Activated naive CD4-positive, alpha-beta T cell treated with anti-CD3 and anti-CD28 coated beads, Interleukin-2, amount 50 U/mL, for 24 hours (primary cell): ENCODE data around the gene KRTAP2-4.
"Not testable (repeated sequence)": the region's sequence is repeated elsewhere in the genome, so short reads cannot be mapped to it uniquely, and the experiment has no call there.

Experiments used
- H3K27ac Mint-ChIP-seq: one replicate; pipeline ENCODE4 v1.8.0; 2021; ENCODE audit warnings: mild to moderate bottlenecking, mixed read lengths
- H3K27me3 Mint-ChIP-seq: one replicate; pipeline ENCODE4 v1.8.0; 2021; ENCODE audit warnings: mixed read lengths
- H3K36me3 Mint-ChIP-seq: one replicate; pipeline ENCODE4 v1.8.0; 2021; ENCODE audit warnings: mixed read lengths
- H3K4me1 Mint-ChIP-seq: one replicate; pipeline ENCODE4 v1.8.0; 2021; ENCODE audit warnings: mixed read lengths
- H3K4me3 Mint-ChIP-seq: one replicate; pipeline ENCODE4 v1.8.0; 2021; ENCODE audit warnings: mild to moderate bottlenecking, mixed read lengths
- H3K9me3 Mint-ChIP-seq: one replicate; pipeline ENCODE4 v1.8.0; 2021; ENCODE audit warnings: mixed read lengths

Gene KRTAP2-4

DNA sequence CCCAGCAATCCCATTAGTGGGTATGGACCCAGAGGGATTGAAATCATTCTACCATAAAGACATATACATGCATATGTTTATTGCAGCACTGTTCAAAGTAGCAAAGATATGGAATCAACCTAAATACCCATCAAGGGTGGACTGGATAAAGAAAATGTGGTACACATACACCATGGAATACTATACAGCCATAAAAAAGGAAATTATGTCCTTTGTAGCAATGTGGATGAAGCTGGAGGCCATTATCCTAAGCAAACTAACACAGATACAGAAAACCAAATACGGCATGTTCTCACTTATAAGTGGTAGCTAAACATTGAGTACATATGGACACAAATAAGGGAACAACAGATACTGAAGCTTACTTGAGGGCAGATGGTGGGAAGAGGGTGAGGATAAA is 8.1 kb downstream of the KRTAP2-4 start:
- H3K4me3 Mint-ChIP-seq: no peak overlapping the region
- H3K27ac Mint-ChIP-seq: no peak overlapping the region
- H3K9me3 Mint-ChIP-seq: no peaks in the 10 kb centered on the region
- no peaks in the 10 kb centered on the region for H3K4me1 Mint-ChIP-seq
- no peaks in the 10 kb centered on the region for H3K36me3 Mint-ChIP-seq
- H3K27me3 Mint-ChIP-seq: peaks cover 26% of the 10 kb centered on the region

DNA sequence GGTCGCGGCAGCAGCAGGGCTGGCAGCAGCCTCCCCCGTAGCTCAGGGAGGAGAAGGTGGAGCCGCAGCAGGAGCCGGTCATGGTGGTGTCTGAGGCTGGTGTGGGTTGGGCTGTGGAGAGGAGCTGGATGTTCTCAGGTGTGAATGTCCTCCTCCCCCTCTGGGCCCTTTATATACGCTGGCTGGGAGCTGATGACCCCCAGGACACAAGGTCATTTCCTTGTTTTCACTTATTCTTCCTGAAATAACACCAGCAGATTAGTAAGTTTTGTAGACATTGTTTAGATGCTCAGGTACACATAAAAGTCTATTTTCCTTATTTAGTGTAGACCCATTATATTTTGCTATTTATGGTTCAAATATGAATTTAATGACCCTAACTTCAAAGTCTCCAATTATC is 10.5 kb downstream of the KRTAP2-4 start, which contains the start of gene KRTAP2-2:
TSS of gene KRTAP2-2 (minus strand) at position 101 of the 400 bp plus-strand sequence. CDS start at position 82, 19 bp downstream.
- H3K27me3 Mint-ChIP-seq: peaks cover 17% of the 10 kb centered on the region
- not testable (repeated sequence) for H3K4me1 Mint-ChIP-seq, H3K4me3 Mint-ChIP-seq, H3K9me3 Mint-ChIP-seq, H3K36me3 Mint-ChIP-seq, H3K27ac Mint-ChIP-seq

DNA sequence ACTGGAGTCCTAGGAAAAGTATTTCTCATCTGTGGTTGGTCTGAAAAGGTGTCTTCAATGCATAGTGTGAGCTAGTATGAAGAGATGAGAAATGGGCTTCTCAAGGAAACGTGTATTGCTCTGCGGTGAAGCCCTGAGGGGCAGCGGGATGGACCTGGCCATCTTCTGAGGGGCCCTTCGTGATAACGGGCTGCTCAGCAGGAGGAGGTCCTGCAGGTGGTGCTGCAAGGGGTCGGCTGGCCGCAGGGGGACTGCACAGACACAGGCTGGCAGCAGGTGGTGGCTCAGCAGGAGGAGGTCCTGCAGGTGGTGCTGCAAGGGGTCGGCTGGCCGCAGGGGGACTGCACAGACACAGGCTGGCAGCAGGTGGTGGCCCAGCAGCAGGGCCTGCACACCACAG is 11.1 kb downstream of the KRTAP2-4 start:
- H3K36me3 Mint-ChIP-seq, H3K4me3 Mint-ChIP-seq, H3K9me3 Mint-ChIP-seq, H3K27ac Mint-ChIP-seq, H3K4me1 Mint-ChIP-seq: not testable (repeated sequence)
- peaks cover 17% of the 10 kb centered on the region for H3K27me3 Mint-ChIP-seq

DNA sequence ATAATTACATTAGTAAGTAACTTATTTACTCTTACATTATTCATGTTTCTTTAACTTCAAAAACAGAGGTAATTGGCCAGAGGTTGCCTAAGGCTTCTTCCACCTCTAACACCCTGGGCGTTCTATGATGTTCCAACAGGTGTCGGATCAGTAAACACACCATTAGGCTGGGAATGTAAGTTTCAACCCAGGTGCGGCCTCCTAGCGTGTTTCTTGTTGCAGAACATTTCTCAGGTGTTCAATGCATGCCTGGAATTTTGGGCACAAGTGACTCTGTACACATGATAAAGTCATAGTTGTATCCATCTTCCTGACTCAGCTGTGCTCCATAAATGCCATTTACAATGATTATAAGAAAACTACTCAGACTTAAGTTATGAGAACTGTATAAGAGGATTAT is 11.7 kb downstream of the KRTAP2-4 start:
- H3K4me3 Mint-ChIP-seq: no peak overlapping the region
- no peak overlapping the region for H3K27ac Mint-ChIP-seq
- no peaks in the 10 kb centered on the region for H3K4me1 Mint-ChIP-seq
- no peaks in the 10 kb centered on the region for H3K9me3 Mint-ChIP-seq
- no peaks in the 10 kb centered on the region for H3K36me3 Mint-ChIP-seq
- H3K27me3 Mint-ChIP-seq: peaks cover 13% of the 10 kb centered on the region

DNA sequence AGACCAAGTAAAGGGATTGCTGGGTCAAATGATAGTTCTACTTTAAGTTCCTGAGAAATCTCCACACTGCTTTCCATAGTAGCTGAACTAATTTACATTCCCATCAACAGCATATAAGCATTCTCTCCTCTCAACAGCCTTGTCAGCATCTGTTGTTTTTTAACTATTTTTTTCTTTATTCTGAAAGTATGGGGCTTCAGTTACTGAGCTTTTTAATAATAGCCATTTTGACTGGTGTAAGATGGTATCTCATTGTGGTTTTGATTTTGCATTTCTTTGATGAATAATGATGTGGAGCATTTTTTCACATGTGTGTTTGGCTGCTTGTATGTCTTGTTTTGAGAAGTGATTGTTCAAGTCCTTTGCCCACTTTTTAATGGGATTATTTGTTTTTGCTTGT is 13.1 kb downstream of the KRTAP2-4 start:
- Mint-ChIP-seq H3K9me3 (no peaks in the 10 kb centered on the region), H3K27ac (no peak overlapping the region), H3K4me3 (no peak overlapping the region), H3K4me1 (no peaks in the 10 kb centered on the region), H3K36me3 (no peaks in the 10 kb centered on the region), H3K27me3 (peaks cover 8% of the 10 kb centered on the region)

DNA sequence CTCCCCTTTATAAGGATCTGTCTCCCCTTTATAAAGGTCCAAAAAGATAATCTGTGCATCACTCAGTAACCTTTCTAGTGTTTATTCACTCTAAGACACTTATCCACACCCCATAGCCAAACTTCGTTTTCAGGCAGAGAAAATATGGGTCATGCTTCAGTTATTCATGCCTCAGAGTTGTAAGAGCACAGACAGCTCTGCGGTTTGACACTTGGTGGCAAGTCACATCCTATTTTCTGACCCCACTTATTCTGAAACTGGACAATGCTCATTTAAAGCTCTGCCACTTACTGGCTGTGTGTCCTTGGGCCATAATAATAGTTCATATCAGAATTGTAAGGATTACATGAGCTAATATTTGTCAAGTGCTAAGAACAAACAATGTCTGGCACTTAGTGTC is 16.6 kb downstream of the KRTAP2-4 start:
- H3K9me3 Mint-ChIP-seq: no peaks in the 10 kb centered on the region
- peaks cover 4% of the 10 kb centered on the region for H3K27me3 Mint-ChIP-seq
- H3K36me3 Mint-ChIP-seq: no peaks in the 10 kb centered on the region
- no peak overlapping the region for H3K4me3 Mint-ChIP-seq
- H3K27ac Mint-ChIP-seq: no peak overlapping the region
- H3K4me1 Mint-ChIP-seq: no peaks in the 10 kb centered on the region

DNA sequence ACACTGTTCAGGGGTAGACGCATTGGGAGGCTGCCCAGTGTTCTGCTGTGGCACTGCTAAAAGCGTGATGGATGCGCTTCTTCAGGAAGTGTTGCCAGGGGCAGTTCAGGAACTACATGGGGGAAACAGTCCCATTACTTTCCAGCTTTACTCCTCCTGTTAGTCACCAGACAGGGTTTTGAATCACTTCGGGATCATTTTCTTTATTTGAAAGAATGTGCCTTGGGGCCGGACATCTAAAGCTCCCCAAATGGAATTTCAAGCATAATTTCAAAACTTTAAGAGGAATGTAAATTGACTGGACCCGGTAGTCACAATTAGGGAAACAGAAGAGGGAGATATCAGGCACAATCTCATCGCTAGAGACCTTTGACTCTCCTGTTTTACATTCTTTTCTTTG is 17.2 kb downstream of the KRTAP2-4 start:
- H3K9me3 Mint-ChIP-seq: peaks cover 3% of the 10 kb centered on the region
- H3K4me3 Mint-ChIP-seq: no peak overlapping the region
- H3K27me3 Mint-ChIP-seq: peaks cover 4% of the 10 kb centered on the region
- H3K27ac Mint-ChIP-seq: no peak overlapping the region
- H3K4me1 Mint-ChIP-seq: peaks cover 3% of the 10 kb centered on the region
- no peaks in the 10 kb centered on the region for H3K36me3 Mint-ChIP-seq

DNA sequence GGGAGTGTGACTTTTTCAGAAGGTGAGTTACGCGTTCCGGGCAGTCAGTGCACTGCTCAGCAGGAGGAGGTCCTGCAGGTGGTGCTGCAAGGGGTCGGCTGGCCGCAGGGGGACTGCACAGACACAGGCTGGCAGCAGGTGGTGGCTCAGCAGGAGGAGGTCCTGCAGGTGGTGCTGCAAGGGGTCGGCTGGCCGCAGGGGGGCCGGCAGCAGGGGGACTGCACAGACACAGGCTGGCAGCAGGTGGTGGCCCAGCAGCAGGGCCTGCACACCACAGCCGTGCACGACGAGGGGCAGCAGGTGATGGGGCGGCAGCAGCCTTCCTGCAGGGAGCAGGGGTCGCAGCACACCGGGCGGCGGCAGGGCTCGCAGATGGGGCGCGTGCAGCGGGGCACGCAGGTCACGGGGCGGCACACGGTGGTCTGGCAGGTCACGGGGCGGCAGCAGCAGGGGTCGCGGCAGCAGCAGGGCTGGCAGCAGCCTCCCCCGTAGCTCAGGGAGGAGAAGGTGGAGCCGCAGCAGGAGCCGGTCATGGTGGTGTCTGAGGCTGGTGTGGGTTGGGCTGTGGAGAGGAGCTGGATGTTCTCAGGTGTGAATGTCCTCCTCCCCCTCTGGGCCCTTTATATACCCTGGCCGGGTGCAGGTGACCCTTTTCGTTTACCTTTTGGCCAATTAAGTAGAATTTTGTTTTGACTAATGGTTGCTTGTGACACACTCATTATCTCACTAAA is 18.8 kb downstream of the KRTAP2-4 start, which contains the start of gene KRTAP2-1:
TSS of gene KRTAP2-1 (minus strand) at position 582 of the 731 bp plus-strand sequence. CDS start at position 533, 49 bp downstream.
- H3K4me1 Mint-ChIP-seq, H3K9me3 Mint-ChIP-seq, H3K27ac Mint-ChIP-seq, H3K27me3 Mint-ChIP-seq, H3K36me3 Mint-ChIP-seq, H3K4me3 Mint-ChIP-seq: not testable (repeated sequence)

DNA sequence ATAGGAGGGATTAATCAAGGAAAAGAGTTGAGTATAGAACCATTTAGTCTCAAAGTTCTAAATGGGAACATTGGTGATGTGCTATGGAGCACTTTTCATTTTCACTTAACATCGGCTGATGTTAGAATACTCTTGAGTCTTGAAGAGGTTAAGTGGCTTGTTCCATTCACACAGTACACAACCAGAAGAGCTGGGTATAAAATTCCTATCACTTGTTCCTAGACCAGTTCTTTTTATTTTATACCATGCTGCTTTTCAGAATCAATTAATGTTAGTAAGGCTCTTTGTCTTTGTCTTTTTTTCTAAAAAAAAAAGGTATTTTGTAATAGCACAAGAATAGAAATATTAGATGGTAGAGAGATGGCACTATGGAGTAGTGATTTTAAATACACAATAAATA is 22.7 kb downstream of the KRTAP2-4 start:
- H3K4me3 Mint-ChIP-seq: no peak overlapping the region
- peaks cover 4% of the 10 kb centered on the region for H3K27me3 Mint-ChIP-seq
- H3K36me3 Mint-ChIP-seq: peaks cover 1% of the 10 kb centered on the region
- no peak overlapping the region for H3K27ac Mint-ChIP-seq
- peaks cover 3% of the 10 kb centered on the region for H3K4me1 Mint-ChIP-seq
- peaks cover 6% of the 10 kb centered on the region for H3K9me3 Mint-ChIP-seq

DNA sequence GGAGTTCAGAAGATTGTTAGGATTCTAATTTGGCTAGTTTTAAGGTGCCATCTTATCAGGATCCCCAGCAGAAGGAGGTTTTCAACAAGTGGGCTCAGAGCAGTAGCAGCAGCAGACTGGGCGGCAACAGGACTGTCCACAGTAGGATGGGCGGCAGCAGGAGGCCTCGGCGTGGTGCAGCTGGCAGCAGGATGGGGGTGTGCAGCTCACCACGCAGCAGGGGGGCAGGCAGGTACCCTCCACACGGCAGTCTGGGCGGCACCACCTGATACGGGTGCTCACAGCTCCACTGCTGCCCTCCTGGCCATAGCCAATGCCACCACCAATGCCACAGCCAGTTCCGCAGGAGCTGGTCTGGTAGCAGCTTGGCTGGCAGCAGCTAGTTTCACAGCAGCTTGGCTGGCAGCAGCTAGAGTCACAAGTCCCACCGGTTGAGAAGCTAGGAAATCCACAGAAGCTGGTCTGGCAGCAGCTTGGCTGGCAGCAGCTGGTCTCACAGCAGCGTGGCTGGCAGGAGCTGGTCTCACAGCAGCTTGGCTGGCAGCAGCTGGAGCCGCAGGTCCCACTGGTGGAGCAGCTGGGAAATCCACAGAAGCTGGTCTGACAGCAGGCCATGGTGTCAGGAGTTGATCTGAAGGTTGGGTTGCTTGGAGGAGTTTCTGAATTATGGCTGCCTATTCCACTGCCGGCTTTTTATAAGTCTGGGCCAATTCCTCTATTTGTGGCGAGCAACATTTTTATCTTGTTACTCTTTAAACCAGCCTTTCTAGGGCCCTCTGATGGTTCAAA is 24.7 kb downstream of the KRTAP2-4 start, which contains the start of gene KRTAP1-1:
TSS of gene KRTAP1-1 (minus strand) at position 668 of the 789 bp plus-strand sequence. CDS start at position 615, 53 bp downstream.
- not testable (repeated sequence) for H3K27ac Mint-ChIP-seq, H3K9me3 Mint-ChIP-seq, H3K4me1 Mint-ChIP-seq

DNA sequence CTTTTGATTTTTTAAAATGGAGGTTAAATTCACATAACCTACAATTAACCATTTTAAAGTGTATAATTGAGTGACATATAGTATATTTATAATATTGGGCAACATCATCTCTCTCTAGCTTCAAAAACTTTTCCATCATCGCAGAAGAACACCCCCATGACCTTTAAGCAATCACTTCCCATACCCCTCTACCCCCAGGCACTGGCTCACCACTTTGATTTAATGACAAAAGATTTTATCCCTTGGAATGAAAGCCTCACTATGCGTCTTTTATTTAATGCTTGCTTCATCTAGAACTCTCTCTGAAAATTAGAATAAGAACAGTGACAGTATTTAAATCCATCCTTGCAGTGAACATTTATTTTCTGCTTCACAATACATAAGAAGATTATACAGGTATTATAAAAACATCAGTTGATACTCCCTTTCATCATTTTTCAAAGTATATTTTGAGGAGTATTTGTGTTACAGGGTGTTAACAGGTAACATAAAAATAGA is 27.8 kb downstream of the KRTAP2-4 start:
- no peaks in the 10 kb centered on the region for H3K9me3 Mint-ChIP-seq
- H3K27ac Mint-ChIP-seq: no peak overlapping the region
- no peaks in the 10 kb centered on the region for H3K27me3 Mint-ChIP-seq
- no peak overlapping the region for H3K4me3 Mint-ChIP-seq
- H3K36me3 Mint-ChIP-seq: peaks cover 1% of the 10 kb centered on the region
- no peaks in the 10 kb centered on the region for H3K4me1 Mint-ChIP-seq

More for the DNA sequence above, 24.7 kb downstream of the KRTAP2-4 start, which contains the start of gene KRTAP1-1:
- not testable (repeated sequence) for H3K27me3 Mint-ChIP-seq, H3K36me3 Mint-ChIP-seq, H3K4me3 Mint-ChIP-seq

DNA sequence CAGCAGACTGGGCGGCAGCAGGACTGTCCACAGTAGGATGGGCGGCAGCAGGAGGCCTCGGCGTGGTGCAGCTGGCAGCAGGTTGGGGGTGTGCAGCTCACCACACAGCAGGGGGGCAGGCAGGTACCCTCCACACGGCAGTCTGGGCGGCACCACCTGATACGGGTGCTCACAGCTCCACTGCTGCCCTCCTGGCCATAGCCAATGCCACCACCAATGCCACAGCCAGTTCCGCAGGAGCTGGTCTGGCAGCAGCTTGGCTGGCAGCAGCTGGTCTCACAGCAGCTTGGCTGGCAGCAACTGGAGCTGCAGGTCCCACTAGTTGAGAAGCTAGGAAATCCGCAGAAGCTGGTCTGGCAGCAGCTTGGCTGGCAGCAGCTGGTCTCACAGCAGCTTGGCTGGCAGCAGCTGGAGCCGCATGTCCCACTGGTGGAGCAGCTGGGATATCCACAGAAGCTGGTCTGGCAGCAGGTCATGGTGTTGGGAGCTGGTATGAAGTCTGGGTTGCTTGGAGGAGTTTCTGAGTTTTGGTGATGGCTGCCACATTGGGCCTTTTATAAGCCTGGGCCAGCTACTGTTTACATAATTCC is 31.2 kb downstream of the KRTAP2-4 start, which contains the start of gene KRTAP1-3:
TSS of gene KRTAP1-3 (minus strand) at position 529 of the 590 bp plus-strand sequence. CDS start at position 476, 53 bp downstream.
- not testable (repeated sequence) for H3K36me3 Mint-ChIP-seq, H3K9me3 Mint-ChIP-seq, H3K4me3 Mint-ChIP-seq, H3K27ac Mint-ChIP-seq, H3K27me3 Mint-ChIP-seq, H3K4me1 Mint-ChIP-seq

DNA sequence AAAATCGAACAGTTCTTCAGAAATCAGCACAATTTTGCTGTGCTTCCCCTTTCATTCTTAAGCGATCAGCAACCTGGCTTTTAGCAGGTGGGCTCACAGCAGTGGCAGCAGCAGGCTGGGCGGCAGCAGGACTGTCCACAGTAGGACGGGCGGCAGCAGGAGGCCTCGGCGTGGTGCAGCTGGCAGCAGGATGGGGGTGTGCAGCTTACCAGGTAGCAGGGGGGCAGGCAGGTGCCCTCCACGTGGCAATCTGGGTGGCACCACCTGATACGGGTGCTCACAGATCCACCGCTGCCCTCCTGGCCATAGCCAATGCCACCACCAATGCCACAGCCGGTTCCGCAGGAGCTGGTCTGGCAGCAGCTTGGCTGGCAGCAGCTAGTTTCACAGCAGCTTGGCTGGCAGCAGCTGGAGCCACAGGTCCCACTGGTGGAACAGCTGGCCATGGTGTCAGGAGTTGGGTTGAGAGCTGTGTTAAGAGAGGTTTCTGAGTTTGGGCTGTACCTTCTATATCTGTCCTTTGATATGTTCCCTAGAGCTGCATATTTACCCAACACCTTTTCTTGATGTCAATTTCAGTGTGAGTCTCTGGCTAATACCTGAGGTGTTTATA is 35.9 kb downstream of the KRTAP2-4 start, which contains the start of gene KRTAP1-4:
TSS of gene KRTAP1-4 (minus strand) at position 563 of the 613 bp plus-strand sequence. CDS start at position 446, 117 bp downstream.
- Mint-ChIP-seq H3K4me1 (no peaks in the 10 kb centered on the region), H3K4me3 (no peak within 1 kb of the TSS), H3K27me3 (peaks cover 15% of the 10 kb centered on the region), H3K9me3 (no peaks in the 10 kb centered on the region), H3K36me3 (no peaks in the 10 kb centered on the region), H3K27ac (no peak within 1 kb of the TSS)

DNA sequence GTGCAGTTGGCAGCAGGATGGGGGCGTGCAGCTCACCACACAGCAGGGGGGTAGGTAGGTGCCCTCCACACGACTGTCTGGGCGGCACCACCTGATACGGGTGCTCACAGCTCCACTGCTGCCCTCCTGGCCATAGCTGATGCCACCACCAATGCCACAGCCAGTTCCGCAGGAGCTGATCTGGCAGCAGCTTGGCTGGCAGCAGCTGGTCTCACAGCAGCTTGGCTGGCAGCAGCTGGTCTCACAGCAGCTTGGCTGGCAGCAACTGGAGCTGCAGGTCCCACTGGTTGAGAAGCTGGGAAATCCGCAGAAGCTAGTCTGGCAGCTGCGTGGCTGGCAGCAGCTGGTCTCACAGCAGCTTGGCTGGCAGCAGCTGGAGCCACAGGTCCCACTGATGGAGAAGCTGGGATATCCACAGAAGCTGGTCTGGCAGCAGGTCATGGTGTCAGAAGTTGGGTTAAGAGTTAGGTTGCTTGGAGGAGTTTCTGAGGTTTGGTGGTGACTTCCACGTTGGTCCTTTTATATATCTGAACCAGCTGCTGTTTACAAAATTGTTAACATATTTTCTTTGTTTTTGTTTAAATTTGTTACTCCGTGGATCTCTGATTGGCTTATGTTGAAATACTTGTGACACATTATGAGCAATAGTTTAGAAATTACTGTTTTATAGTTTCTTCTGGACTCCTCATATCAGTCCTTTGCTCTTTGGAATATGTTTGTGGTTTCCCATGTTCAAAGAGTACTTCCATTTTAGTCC is 38.8 kb downstream of the KRTAP2-4 start, which contains the start of gene KRTAP1-5:
TSS of gene KRTAP1-5 (minus strand) at position 494 of the 757 bp plus-strand sequence. CDS start at position 441, 53 bp downstream.
- peaks cover 12% of the 10 kb centered on the region for H3K27me3 Mint-ChIP-seq
- H3K36me3 Mint-ChIP-seq: no peaks in the 10 kb centered on the region
- H3K4me1 Mint-ChIP-seq: no peaks in the 10 kb centered on the region
- H3K9me3 Mint-ChIP-seq: no peaks in the 10 kb centered on the region
- no peak within 1 kb of the TSS for H3K4me3 Mint-ChIP-seq
- H3K27ac Mint-ChIP-seq: no peak within 1 kb of the TSS
